Effector CD8-positive, alpha-beta T cell (primary cell): ENCODE measurements around the gene KRT72.
A peak's percentile ranks its signal among the peaks of the same experiment; 100 is the strongest.

Experiments
- DNase-seq: peaks from one replicate; lab custom pipeline; 2025; lab: John Stamatoyannopoulos, UW

The KRT72 gene

DNA sequence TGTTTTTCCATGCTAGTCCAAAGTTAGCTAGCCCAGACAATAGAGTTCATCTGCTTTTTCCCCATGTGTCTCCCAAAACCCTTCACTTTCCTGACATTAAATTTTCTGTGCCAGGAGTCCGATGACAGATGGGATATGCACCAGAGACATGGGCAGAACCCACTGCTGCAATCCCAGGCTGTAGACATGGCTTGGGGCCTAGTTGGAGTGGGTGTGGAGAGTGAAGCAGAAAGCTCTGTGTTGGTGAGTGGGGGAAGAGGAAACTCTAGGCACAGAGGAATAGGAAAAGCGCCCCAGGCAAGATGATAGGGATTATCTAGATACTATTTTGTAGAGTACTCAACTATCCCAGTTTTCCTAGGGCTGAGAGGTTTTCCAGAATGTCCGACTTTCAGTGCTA, 22.8 kb downstream of the KRT72 start:
- DNase-seq = no peak

DNA sequence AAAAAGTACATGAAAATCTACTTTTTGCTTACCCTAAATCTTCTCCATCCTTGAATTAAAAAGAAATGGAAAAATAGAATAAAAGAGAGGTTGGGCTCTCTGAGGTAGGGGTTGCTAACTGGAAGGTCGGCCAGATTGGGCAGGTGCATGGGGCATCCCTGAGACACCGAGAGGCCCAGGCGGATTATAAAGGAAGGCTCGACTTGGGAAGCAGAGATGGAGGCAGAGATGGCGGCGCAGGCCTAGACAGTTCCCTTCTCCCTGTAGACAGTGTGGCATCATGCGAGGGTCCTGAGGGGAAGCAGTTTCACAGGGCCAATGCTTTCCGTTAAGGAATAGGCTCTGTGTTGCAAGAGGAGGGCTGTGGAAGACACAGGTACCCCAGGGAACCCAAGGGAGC, 23.9 kb downstream of the KRT72 start:
- DNase-seq = no peak

DNA sequence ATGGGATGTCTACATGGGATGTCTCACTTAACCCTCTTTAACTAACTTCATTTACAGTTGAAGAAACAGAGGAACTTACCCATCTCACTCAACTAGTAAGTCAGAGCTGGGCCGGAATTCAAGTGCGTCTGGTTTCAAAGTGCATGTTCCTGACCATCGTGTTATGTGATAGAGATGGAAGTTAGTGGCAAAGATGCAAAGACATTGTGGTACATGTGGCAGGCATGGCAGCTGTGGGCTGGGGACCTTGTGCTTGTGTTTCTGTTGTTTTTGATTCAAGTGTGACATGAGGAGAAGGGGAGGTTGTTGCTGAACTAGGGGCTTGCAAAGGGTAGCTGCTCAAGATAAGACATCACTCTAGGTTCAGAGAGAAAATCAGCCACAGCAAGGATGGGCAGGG, 25.3 kb downstream of the KRT72 start:
- DNase-seq = no peak

DNA sequence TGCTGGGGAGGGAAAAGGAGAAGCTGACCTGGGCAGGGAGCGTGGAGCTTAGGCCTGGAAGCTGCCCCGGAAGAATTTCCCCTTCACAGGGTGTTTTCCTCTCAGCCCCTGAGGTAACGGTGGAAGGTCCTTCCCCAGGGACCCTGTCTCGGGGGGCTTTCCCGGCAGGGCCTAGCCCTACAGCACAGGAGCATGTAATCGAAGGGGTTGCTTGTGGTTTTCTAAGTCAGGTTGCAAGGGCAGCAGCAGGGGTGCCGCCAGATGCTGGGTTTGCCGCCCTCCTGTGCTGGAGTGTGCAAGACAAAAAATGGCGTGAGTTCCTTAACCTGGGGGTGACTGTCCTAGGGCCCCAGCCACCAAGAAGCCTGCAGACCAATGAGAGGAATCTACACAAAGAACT, 26.0 kb downstream of the KRT72 start:
- no peak for DNase-seq

DNA sequence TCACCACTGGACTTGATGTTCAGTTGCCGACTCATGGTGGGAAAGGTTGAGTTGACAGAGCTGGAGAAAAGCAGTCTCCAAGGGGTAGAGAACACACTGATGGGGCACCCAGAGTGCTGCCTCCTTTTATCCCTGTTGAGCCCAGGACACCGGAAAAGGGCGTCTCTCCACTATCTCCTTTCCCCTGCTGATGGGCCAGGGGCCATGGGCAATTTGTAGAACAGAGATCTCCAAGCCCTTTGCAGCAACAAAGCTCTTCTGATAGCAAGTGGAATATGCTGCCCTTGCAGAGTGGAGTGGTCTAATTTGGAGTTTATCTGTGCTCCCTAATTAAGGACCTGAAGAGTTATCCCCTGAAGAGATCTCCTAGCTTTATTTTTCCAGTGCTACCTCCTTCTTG, 27.5 kb downstream of the KRT72 start, which contains the start of gene KRT74:
KRT74 (minus strand) TSS at position 101 of the 400 bp plus-strand sequence; CDS start at position 35, 66 bp downstream.
- no peak for DNase-seq

DNA sequence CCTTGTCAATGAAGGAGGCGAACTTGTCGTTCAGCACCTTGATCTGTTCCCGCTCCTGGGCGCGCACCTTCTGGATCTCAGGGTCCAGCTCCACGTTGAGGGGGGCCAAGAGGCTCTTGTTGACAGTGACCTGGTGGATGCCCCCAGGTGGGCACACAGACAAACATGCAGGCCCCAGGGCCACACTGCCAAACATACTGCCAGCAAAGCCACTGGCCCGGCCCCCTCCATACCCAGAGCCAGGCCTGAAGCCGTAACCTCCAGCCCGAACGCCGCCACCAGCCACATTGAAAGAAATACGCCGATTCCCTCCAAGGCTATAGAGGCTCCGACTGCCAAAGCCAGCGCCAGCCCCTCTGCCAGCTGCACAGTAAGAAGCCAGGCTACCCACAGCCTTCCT, 28.0 kb downstream of the KRT72 start:
- no peak for DNase-seq

DNA sequence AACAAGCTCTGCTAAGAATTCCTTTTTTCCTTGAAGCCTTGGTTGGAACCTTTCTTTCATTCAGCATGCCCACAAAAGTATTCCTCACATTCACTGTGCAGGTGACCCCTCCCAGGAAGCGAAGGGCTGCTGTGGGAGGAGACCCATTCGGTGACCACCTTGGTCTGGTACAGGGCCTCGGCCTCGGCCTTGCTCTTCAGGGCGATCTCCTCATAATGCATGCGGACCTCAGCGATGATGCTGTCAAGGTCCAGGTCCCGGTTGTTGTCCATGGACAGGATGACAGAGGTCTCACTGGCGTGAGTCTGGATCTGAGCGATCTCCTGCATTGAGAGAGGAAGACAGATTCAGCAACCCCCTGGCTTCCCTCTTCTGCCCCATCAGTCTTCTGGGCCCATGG, 30.8 kb downstream of the KRT72 start:
- DNase-seq = no peak

DNA sequence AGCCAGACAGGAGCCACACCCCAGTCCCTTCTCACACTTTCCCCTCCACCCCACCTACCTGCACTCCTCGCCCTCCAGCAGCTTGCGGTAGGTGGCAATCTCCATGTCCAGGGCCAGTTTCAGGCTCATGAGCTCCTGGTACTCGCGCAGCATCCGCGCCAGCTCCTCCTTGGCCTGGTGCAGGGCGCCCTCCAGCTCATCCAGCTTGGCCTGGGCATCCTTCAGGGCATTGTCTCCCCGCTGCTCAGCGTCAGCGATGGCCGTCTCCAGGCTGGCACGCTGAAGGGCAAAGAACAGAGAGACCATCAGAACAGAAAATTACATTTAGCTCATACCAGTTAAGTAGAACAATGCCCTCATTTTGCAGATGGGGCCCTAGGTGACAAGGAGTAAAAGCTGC, 33.2 kb downstream of the KRT72 start:
- no peak for DNase-seq

DNA sequence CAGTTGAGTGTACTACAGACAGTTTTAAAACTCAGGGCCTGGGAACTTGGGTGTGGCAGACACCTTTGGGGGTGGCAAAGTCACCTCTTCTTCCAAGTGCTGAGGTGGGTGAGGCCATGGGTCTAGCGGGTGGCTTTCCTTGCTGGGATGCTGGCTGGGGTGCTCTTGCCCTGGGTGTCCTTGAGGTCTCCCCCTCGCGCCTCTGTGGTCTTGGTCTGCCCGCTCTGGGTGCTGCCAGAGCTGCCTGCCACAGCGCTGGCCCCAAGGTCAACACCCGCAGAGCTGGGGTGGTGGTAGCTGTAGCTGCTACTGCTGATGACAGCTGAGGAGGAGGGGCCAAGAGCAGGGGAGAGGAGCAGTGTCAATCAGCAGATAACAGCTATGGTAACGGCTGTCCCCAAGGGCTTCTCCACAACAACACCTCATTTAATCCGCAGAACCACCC, 34.4 kb downstream of the KRT72 start:
- peak; percentile 7 for DNase-seq

DNA sequence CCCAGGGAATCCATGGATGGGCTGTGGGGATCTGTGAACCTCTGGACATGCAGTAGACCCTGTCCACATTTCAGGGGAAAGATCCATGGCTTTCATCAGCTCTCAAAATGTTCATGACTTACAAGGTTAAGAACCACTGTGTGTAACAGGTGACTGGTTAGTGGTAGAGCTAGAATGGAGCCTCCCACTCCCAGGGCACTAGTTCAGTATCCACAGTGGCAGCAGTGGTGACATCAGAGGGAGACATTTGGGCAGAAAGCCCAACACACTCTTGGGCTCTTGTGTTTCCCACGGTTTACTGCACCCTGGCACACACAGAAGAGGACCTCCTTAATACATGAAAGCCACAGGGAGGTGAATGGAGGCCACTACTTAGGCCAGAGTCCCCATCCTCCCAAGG, 36.7 kb downstream of the KRT72 start:
- DNase-seq = no peak

DNA sequence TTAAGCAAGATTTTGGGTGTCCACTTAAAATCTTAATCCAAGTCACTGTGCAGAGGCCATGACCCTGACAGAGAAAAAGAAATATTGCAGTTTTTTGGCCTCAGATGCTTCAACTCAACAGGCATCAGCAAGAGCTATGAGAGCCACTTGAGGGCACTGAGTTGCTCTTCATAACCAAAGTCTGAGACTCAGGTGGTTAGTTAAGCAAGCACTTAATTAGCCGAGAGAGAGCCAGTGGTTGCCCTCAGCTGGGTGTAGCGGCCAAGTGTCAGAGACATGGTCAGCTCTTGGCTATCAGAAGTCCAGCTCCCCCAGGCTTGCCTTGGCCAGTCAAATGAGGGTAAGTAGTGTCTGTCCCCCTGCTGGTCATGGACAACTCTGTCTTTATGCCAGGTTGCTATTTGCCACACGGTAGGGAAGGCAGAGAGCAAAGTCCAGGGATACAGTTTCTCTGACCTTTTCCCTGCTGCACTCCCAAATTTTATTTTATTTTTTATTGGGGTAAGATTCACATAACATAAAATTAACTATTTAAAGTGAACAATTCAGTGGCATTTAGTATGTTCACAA, 39.3 kb downstream of the KRT72 start:
- DNase-seq = no peak

DNA sequence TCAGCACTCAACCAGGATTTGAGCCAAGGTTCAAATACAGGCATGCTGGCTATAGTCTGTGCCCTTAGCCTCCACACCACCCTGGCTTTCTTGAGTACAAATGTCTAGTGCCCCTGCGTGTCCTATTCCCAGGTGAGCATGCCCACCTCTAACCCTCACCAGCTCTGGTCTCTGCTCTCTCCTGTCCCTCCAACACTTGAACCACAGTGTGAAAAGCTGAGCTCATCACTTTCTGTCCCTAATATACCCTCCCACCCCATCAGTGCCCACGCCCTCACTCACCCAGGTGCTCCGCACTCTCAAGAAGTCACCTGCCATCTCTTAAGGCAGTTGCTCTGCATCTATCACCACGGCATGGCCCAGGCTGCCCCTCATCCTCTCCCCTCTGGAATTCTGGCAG, 41.3 kb downstream of the KRT72 start:
- no peak for DNase-seq

DNA sequence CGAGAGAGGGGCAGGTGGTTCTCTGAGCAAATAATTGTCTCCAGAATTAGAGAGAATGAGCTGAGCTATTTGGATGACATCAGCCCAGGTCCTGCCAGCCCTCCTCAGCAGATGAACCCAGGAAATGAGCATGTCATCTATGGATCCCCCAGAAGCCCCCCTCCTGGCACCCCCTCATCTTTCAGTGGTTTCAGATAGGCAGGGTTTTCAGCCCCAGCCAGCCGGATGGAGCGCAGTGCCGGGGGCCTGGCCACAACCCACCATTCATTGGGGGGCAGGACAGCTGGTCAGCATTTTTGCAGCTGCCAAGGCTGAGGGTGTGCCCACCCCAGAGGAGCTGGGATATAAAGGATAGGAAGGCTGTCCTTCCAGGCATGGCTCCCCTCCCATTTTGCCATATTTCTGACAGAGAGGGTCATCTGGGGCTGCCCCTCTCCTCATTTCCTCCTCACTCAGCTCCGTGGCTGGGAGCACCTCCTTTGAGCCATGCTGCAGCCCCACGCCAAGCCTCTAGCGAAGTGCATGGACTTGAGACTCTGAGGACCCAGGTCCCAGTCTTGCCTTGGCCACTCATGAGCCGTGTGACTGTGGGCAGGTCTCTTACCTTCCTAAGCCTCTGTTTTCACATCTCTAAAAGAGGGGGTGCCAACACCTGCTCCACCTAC, 42.4 kb downstream of the KRT72 start:
- DNase-seq = no peak

DNA sequence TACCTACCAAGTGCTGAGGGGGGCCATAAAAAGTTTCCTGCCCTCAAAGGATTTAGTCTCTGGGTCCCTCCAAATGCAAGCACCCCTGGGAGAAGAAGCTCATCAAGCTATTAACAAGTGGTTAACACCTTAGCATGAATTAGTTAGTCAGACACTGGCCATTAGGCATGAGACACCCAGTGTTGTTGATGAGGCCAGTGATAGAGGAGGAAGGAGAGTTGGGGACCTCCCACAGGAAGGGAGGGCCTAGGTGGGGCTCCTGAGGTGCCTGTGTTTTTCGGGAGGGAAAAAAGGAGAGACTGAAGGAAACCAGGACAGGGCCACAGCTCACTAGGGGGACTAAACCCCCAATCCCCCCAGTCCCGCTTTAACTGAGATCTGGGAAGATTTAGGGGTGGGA, 43.8 kb downstream of the KRT72 start:
- no peak for DNase-seq

DNA sequence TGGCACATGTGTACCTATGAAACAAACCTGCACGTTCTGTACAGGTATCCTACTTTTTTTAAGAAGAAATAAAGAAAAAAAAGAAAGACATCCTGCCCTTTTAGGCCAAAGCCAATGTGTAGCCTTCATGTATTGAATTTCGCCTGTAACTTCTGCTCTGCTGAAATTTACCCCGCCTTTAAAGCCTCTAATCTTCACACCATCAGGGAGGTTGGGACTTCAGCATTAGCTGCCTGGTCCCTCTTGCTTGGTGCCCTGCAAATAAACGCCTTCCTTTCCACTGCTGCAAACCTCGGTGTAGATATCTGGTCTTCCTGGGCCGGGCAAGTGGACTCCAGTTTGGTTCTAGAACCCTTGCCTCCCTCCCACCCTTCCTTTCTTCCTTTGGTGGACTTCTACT, 45.7 kb downstream of the KRT72 start:
- DNase-seq = no peak

DNA sequence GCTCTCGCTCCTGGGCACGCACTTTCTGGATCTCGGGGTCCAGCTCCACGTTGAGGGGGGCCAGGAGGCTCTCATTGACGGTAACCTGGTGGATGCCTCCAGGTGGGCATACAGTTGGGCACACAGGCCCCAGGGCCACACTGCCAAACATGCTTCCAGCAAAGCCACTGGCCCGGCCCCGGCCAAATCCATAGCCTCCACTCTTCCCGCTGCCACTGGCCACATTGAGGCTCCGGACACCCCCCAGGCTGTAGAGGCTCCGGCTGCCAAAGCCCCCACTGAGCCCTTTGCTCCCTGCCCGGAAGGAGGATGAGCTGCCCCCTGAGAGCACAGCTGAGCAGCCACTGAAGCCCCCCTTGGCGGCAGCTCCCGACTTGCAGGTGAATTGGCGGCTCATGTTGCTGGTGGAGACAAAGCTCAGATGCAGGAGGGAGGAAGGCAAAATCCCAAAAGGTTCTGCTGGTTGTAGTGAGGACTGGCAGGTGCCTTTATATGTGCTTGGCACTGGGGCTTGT, 48.5 kb downstream of the KRT72 start, which contains the start of gene KRT71:
KRT71 (minus strand) TSS at position 465 of the 515 bp plus-strand sequence; CDS start at position 397, 68 bp downstream.
- DNase-seq = no peak

DNA sequence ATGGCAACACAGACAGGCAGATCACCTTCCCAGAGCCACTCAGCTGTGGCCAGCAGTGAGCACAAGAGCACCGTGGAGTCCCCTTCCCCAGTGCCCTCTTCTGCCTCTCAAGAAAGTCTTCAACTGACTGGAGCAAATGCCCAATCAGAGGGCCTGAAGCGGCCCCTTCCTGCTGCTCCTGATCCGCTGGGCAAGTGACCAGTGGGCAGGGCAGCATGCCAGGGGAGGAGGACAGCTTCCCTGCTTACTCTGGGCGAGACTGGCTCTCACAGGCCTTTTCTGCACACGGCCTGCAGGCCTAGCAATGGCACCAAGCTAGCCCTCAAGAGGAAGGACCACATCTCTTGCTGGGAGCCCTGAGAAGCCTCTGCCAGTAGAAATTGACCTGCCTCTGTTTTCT, 49.2 kb downstream of the KRT72 start:
- DNase-seq = no peak

DNA sequence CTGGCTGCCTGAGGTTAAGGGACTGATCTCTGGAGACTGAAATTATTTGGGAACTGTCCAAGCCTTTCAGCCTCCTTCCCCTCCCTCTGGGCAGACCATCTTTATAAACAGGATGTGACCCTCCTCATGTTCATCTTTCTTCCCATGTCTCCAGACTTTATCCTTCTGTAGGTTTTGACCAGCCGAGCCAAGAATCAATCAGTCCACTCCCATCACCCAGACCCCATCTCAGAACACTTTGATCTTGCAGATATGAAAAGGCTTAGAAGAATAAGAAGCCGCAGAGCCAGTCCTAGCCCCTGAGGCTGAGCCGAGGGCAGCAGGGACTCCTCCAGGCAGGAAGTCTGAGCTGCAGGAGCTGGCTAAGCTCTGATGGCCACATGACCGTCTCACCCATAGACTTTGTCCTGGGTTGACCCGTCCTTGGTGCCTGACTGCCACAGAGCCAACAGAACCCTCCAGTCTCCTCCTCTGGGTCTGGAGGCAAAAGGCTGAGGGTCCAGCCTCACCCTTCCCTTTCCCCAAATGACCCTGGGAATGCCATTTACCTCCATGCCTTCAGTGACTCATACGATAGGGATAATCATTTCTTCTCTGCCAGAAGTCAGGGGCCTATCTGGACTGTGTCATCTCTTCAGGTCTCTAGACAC, 49.9 kb downstream of the KRT72 start:
- no peak for DNase-seq

DNA sequence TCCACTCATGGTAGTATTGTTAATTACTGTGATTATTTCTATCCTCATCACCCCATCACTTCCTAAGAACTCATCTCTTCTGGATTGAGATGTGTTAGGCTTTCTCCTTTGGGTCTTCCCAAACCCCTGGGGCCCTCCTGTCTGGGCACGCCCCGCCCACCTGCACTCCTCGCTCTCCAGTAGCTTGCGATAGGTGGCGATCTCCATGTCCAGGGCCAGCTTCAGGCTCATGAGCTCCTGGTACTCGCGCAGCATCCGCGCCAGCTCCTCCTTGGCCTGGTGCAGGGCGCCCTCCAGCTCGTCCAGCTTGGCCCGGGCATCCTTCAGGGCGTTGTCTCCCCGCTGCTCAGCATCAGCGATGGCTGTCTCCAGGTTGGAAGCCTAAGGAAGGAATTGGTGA, 55.1 kb downstream of the KRT72 start:
- DNase-seq = no peak

DNA sequence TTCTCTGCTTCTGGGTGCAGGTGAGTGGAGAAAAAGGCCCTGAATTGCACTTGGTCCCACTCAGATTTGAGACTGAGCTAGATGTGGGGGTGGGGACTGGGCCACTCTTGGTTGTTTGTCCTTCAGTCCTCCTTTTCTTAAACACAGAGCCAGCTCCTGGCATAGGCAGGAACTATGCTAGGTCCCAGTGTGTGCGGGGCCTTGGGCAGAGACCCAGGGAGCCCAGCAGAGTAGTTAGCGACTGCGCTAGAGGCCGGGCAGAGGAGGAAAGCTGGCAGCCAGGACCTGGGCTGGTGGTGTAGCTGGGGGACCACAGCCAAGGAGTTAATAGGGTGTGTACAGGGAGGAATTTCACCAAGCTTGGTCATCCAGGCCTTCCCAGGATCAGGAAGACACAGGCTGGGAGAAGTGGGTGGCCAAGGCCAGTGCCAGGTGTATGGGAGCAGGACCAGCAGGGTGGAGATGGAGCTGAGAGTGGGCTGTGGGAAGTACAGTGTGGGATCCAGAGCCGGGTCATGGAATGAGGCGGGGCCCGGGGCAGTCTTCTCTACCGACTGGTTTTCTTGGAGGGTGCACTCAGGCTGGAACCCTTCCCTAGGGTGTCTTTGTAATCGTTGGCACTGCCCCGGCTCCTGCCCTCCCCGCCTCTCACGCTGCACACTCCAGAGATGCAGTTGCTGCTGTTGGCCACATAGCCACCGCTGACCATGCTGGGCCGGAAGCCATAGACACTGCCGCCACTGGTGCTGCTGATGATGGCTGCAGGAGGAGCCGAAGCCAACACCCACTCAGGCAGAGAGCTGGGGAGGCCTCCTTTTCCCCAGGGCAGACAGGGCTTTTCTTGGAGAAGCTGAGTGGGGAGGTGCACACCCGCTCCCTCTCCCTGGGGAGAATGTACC, 57.0 kb downstream of the KRT72 start:
- DNase-seq = no peak

DNA sequence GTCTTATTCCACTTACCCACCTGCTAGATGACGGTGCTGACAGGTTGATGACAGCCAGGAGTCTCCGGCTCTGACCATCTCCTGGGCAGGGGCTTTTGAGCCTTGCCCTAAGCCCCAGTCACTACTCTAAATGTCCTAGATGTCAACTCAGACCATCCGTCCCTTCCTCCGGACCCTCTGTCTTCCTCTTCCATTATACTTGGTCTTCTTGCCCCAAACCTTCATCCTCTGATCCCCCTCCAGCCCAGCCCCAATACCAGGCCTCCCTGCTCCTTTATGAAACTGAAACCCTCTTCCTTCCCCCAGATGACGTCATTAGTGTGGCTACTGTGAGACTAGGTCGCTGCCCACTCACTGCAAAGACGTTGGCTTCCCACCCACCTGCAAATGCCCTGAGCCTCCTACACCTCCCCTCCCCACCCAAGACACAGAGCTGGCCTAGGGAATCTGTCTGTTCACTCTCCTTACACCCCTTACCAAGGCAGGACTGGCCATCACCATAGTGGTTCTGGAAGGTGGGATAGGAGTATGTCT, 58.4 kb downstream of the KRT72 start:
- no peak for DNase-seq

DNA sequence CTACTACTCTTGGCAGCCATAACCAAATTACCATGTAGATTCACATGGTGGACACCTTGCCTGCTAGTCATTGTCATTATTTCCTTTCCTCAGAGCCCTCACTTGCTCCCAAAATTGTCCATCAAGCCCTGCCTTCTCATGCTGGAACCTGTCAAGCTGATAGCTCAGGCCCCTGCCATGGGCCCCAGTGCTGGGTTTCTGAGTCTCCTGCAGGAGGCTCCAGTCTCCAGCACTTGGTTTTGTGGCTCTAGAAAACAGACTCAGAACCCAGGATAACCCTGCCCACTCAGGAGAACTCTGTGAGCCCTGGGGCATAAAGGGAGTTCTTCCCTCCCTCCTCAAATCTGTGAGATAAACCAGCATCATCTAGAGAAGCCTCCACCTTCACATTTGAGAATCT, 59.1 kb downstream of the KRT72 start:
- no peak for DNase-seq
